Activated CD4-positive, alpha-beta T cell treated with anti-CD3 and anti-CD28 coated beads, Interleukin-2, amount 10 ng/mL, durations not matched to agents 7 days and 5 days (primary cell): ENCODE data around the gene BCL2L2. TPM values are rescaled to one million over a fixed set of nuclear protein-coding genes. Genes with fewer than 3 reads are reported as not detected.

Experiments
- total RNA-seq, 2 experiments: library from RNA; stranded (reverse); gene quantifications; one replicate each; pipeline ENCODE4 v1.2.3, GENCODE V29; 2021

BCL2L2 gene
- total RNA-seq, 2 experiments from 2014 or later = 1.7 to 3.2 TPM

Other genes starting within 250 kb of the BCL2L2 start
- gene CDH24, start 249.3 kb upstream of the BCL2L2 start, total RNA-seq = 1 to 10 TPM; 2.9 to 3.0 TPM
- 100 to 1,000 TPM; 202 to 221 TPM for gene ACIN1, start 211.7 kb upstream of the BCL2L2 start, total RNA-seq
- 10 to 100 TPM; 48.0 to 48.2 TPM for gene C14orf119, start 211.3 kb upstream of the BCL2L2 start, total RNA-seq
- gene CIROP, start 201.8 kb upstream of the BCL2L2 start, total RNA-seq = not detected
- under 1 TPM; 0.67 to 0.98 TPM for gene CEBPE, start 187.6 kb upstream of the BCL2L2 start, total RNA-seq
- under 1 TPM; 0.27 to 0.64 TPM for gene SLC7A8, start 123.2 kb upstream of the BCL2L2 start, total RNA-seq
- gene RNF212B, start 68.9 kb upstream of the BCL2L2 start, total RNA-seq = not detected
- gene HOMEZ, start 20.7 kb upstream of the BCL2L2 start, total RNA-seq = 10 to 100 TPM; 11.4 TPM
- gene PPP1R3E, start 4.0 kb upstream of the BCL2L2 start, total RNA-seq = 10 to 100 TPM; 38.6 to 49.2 TPM
- gene PABPN1, start 14.6 kb downstream of the BCL2L2 start, total RNA-seq = 100 to 1,000 TPM; 203 to 208 TPM
- gene SLC22A17, start 46.1 kb downstream of the BCL2L2 start, total RNA-seq = 1 to 10 TPM; 3.0 to 3.4 TPM
- not detected for gene EFS, start 58.3 kb downstream of the BCL2L2 start, total RNA-seq
- gene IL25, start 66.0 kb downstream of the BCL2L2 start, total RNA-seq = not detected
- gene CMTM5, start 70.2 kb downstream of the BCL2L2 start, total RNA-seq = not detected
- gene MYH6, start 101.4 kb downstream of the BCL2L2 start, total RNA-seq = under 1 TPM; 0.07 to 0.08 TPM
- under 1 TPM; 0.04 to 0.07 TPM for gene MYH7, start 128.8 kb downstream of the BCL2L2 start, total RNA-seq
- gene NGDN, start 162.9 kb downstream of the BCL2L2 start, total RNA-seq = 10 to 100 TPM; 46.4 to 47.3 TPM
- 1 to 10 TPM; 1.0 to 1.1 TPM for gene ZFHX2, start 244.9 kb downstream of the BCL2L2 start, total RNA-seq
- gene THTPA, start 249.4 kb downstream of the BCL2L2 start, total RNA-seq = 10 to 100 TPM in 1 of 2 experiments, 1 to 10 TPM in 1; 8.1 to 12.7 TPM